Activated gamma-delta T cell treated with anti-CD3 and anti-CD28 coated beads, Interleukin-2, amount 50 U/mL, for 16 hours (primary cell): ENCODE results near the gene SBF2.

Experiments
- DNase-seq: peaks from one replicate; pipeline ENCODE4 v3.0.0-alpha.2; 2020; ENCODE audit warnings: low read depth

The SBF2 gene

DNA sequence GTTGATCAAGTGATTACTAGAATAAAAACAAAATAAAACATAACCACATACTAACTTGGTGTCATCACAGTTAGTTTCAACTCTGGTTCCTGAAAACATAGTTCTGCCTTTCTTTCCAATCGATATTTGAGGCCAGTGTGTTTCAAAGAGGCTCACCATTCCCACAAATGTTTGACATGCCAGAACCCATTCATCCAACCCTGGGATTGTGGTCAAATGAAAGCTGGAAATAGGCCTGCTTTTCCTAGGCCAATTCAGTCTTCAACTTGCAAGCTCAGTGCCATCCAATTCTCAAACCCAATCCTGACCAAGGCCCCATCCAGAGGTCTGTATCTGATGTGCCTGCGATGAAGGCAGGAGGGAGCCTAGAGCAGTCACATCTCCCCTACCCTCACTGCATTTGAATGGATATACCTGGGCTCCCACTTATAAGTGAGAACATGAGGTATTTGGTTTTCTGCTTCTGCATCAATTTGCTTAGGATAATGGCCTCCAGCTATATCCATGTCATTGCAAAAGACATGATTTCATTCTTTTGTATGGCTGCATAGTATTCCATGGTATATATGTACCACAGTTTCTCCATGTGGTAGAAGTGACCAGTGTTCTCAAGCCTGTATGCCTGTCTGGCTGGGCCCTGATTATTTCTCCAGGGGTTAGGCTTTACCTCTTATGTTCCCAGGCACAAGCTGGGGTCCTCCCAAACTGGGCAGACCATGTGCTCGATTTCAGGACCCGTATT is 486.9 kb downstream of the SBF2 start:
- DNase-seq: no peak

GRCh38 chr11:9804419-9804902 is 489.6 kb downstream of the SBF2 start:
- no peak for DNase-seq

DNA sequence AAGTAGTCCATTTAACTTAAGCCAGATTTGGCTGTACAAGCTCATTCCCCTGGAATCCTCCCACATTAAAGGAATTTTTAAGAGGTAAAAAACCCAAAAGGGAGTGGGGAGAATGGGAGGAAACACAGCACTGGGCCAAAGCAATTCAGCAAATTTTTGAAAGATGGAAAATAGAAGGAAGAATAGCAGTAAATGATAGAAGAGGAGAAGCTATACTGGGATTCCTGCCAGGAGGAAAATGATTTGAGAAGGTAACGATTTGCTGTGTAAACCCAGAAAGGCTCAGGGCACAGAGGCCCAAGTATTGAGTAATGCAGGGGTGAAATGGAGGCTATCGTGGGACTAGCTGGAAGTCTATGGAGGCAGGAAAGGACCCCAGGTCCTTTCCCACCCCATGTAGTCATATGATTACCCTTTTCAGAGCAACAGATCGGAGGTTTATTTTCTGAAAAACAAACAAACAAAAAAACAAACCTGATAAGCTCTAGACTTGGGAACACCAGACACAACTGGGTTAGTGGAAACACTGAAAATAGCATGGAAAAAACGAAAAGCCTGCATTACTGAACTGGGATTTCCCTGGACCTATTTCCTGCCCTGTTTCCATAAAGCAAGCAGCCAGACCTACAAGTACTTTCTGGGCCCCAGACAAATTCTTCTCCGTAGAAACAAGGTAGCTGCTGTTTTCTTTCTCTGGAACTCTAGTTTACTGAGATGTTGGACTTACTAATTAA is 490.2 kb downstream of the SBF2 start:
- no peak for DNase-seq

GRCh38 chr11:9802291-9802861 is 491.6 kb downstream of the SBF2 start:
- no peak for DNase-seq

- no peak for DNase-seq
Observed at GRCh38 chr11:9799886-9800285, 494.1 kb downstream of the SBF2 start.

DNA sequence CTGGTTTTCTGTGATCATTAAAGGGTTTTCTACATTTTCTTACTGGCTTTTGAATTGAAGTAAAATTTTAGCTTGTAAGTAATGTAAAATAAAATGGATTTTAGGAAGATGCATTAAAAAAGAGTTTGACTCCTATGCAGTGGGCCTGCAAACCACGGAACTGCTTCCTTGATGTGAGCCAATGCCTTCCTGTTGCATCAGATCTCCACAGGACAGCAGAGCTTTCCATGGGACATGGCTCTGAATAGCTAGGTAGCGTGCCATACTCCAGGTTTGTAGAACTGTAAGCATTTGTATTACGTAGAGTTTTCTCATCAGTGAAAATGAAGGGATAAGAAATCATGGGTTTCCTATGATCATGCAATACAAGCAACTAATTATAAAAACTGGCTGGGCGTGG is 496.7 kb downstream of the SBF2 start:
- DNase-seq: no peak

- no peak for DNase-seq
Observed at GRCh38 chr11:9796854-9797253, 497.2 kb downstream of the SBF2 start.

DNA sequence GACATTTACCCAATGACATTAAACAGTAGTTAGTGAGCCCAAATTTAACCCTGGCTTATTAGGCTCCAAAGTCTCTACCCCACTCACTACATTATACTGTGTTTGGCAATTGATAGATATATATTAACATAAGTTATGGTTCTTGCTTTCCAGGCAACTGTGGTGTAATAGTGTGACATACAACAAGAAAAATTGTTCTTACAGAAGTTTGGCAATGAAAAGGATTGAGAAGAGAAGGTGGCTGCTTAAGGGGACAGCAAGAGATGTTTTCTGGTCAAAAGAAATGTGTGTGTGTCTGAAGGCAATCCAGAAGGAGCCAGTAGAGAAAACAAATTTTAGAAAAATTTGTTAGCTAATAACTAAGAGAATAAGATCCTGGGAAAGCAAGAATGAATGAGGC is 497.8 kb downstream of the SBF2 start:
- DNase-seq: no peak

- DNase-seq: no peak
Observed at GRCh38 chr11:9790703-9791102, 503.3 kb downstream of the SBF2 start.

- no peak for DNase-seq
Observed at GRCh38 chr11:9789910-9790309, 504.1 kb downstream of the SBF2 start.

GRCh38 chr11:9787981-9788521 is 506.0 kb downstream of the SBF2 start:
- DNase-seq: no peak

GRCh38 chr11:9787260-9787659 is 506.8 kb downstream of the SBF2 start:
- no peak for DNase-seq

GRCh38 chr11:9784602-9785315 is 509.3 kb downstream of the SBF2 start:
- no peak for DNase-seq

DNA sequence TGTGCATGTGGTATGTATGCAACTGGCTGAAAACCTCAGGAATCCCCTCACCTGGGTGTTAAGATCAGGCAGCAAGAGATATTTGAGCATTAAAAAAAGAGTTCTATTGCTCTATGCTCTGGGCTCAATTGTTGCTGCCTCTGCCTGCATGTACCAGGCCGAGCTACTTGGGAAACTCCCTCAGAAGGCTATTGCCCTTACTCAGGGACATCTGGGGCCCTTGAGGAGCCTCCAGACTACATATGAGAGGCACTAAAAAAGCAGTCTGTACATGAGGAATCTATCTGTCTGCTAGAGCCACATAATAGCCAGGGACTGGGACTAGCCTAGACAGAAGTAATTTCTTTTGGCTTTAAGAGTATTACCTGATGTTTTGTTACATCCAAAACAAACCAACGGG is 510.0 kb downstream of the SBF2 start:
- DNase-seq: no peak

- DNase-seq: no peak
Observed at GRCh38 chr11:9780929-9781328, 513.1 kb downstream of the SBF2 start.

GRCh38 chr11:9777525-9777924 is 516.5 kb downstream of the SBF2 start:
- no peak for DNase-seq

DNA sequence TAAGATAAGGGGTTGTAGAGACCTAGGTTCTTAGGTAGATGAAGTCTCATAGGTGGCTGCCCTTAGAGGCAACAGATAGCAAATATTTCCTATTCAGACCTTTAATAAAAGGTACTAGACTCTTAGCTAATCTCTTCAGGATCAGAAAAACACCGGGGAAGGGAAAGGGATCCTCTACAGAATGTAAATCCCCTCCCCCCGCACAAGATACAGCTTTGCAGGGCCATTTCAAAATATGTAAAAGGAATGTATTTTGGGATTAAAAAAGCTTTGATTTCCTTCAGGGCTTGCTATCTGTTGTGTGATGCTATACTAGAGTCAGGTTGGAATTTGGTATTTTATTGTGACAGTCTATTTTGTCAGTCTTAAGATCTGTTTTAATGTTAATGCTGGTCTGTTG is 517.0 kb downstream of the SBF2 start:
- no peak for DNase-seq

GRCh38 chr11:9776203-9776602 is 517.8 kb downstream of the SBF2 start:
- DNase-seq: no peak

- no peak for DNase-seq
Observed at GRCh38 chr11:9775398-9775779, 518.6 kb downstream of the SBF2 start.

DNA sequence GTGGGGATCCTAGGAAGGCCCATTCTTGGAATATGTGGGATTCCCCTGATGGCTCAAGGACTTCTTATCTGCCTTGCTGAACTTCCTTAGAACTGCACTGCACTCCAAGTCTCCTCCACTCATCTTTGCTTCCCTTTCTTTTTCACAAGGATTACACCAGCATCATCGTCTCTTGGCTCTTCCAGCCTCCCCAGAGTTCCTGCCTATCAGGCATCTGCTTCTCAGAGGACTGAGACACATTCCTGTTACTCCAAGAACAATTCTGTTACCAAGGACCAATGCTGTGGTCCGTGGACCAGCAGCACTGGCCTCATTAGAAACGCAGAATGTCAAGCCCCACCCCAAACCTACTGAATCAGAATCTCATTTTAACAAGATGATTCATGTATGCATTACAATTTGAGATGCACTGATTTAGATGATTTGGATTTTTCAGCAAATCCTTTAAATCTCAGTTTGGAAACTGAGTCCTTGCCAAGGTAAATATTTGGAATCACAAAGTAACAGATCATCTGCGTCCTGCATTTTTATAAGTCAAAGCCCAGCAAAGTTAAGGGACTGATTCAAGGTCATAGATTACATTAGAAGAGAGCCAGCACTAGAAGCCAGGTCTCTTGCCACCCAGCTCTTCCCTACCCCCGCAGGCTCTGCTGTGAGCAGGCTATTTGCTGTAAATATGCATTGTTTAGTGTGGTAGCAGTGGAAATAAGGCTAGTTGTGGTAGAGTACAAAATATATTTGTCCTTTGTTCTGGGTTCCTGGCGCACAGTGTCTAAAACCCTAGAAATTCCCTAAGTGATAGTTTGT is 519.2 kb downstream of the SBF2 start:
- DNase-seq: no peak

DNA sequence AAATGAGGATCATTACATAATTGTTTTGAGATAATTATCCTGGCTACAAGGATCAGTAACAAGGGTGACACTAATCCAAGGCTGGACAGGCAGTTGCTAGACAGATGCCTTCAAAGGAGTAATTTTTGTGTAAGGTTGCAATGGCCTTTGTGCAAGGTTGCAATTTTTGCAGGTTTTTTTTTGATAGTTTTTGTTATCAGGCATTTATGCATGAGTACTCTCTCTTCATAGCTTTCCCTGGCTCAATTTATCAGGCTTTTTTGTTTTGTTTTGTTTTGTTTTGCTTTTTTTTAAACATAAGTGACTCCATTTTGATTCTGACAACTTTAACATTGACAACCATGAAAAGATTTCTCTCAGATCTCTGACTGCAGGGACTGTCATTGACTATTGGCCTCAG is 519.9 kb downstream of the SBF2 start:
- DNase-seq: no peak

DNA sequence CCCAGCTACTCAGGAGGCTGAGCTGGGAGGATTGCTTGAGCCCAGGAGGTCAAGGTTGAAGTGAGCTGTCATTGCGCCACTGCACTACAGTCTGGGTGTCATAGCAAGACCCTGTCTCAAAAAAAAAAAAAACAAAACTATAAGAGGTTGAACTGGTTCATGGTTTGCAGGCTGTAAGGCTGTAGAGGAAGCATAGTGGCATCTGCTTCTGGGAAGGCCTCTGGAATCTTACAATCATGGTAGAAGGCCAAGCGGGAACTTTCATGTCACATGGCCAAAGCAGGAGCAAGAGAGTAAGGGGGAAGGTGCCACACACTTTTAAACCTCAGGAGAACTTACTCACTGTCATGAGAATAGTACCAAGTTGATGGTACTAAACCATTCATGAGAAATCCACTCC is 520.5 kb downstream of the SBF2 start:
- no peak for DNase-seq
